Measurements from ENCODE around the gene PRMT2.
"Not testable (repeated sequence)": the region's sequence is repeated elsewhere in the genome, so short reads cannot be mapped to it uniquely, and the experiment has no call there.

Gene PRMT2

GRCh38 chr21:46668904-46669303 lies 33.4 kb downstream of the PRMT2 start:
- not testable (repeated sequence) for DNase-seq (ENCODE audit: low read depth)

GRCh38 chr21:46674430-46675007 lies 39.0 kb downstream of the PRMT2 start:
- DNase-seq (ENCODE audit: low read depth) = no peak

DNA sequence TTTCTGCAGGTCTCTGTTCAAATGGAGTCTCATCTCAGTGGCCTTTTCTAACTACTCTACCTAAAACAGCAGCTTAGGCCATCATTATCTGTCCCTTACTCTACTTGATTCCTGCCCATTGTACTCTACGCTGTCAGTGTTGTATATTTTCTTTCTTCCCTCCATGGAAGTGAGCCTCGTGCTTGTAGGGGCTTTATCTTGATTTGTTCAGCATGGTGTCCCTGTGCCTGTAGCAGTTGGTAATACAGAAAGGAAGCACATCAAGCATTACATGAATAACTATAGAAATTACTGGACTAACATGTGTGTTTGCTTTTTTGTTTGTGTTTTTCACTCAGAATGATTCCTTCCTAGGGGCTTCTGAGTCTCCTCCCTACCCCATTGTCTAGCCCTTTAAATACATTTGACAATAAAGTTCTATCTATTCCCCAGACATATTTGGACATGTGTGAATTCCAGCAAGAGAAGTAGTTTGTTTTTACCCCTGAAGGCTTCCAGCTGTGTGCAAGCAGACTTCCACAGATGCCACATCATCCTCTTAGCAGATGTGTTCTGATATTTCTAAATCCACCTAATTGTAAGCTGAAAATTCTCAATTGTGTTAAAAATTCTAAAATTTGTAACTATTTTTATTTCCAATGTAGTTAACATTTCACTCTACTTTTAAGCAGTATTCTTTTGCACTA lies 40.3 kb downstream of the PRMT2 start:
- no peak for DNase-seq (ENCODE audit: low read depth)

- not testable (repeated sequence) for DNase-seq (ENCODE audit: low read depth)
These were observed 41.1 kb downstream of the PRMT2 start for GRCh38 chr21:46676542-46676941.

- not testable (repeated sequence) for DNase-seq (ENCODE audit: low read depth)
These were observed 46.1 kb downstream of the PRMT2 start for GRCh38 chr21:46681593-46681992.

GRCh38 chr21:46698652-46699051 lies 63.2 kb downstream of the PRMT2 start:
- DNase-seq (ENCODE audit: low read depth) = not testable (repeated sequence)

GRCh38 chr21:46699104-46699503 lies 63.6 kb downstream of the PRMT2 start:
- DNase-seq (ENCODE audit: low read depth) = not testable (repeated sequence)
